ENCODE data around the gene EGF. TPM values are rescaled to one million over a fixed set of nuclear protein-coding genes. Genes with fewer than 3 reads are reported as not detected.

The EGF gene
- total RNA-seq, 5 donors from 2014 or later (not counting 1 experiment from before 2014, with no cell fraction given): 0.20 TPM; not detected in 4

- Histone ChIP-seq H3K9me3 (no peaks in the 10 kb centered on the region), H3K36me3 (ENCODE audit: control insufficient read depth in 2 of 2, extremely low read depth in 1 of 2, insufficient read depth in 1 of 2, low read length in 1 of 2) (no peaks in the 10 kb centered on the region), H3K4me3 (ENCODE audit: control insufficient read depth in 1 of 2, extremely low read depth in 1 of 2, low read length in 1 of 2) (no peak overlapping the region), H3K27ac (ENCODE audit: low read length) (no peak overlapping the region), H3K4me1 (ENCODE audit: control insufficient read depth in 1 of 2, extremely low read depth in 1 of 2, insufficient read depth in 2 of 2, low read length in 2 of 2) (no peaks in the 10 kb centered on the region), H3K27me3 (replicated peaks in 1 of 2; ENCODE audit: control insufficient read depth in 2 of 2, extremely low read depth in 1 of 2, insufficient read depth in 2 of 2, low read length in 1 of 2) (peaks cover 0 to 3% of the 10 kb centered on the region in 2 experiments)
- ATAC-seq (replicated peaks in 1 of 4) (no peak), DNase-seq (no peak)
- Mint-ChIP-seq H3K4me3 (no peak overlapping the region), H3K4me1 (no peaks in the 10 kb centered on the region), H3K9me3 (no peaks in the 10 kb centered on the region), H3K36me3 (no peaks in the 10 kb centered on the region), H3K27me3 (peaks cover 28 to 35% of the 10 kb centered on the region in 2 donors), H3K27ac (no peak overlapping the region)
- no CpG with 5 or more reads among the region's 3 CpGs for WGBS (ENCODE audit: insufficient coverage)
- ChIA-PET POLR2A (no interaction called here), CTCF (interaction anchor here in 1 of 2 donors (0.9 to 1.0 kb wide), 2 partner anchors 9 to 19 kb away, joined by 3 to 4 read pairs; no protein-coding TSS in a partner anchor)
Observed at GRCh38 chr4:109982521-109982920, 69.8 kb downstream of the EGF start.

GRCh38 chr4:109985993-109986974 is 73.6 kb downstream of the EGF start:
- Mint-ChIP-seq H3K4me3 (no peak overlapping the region), H3K36me3 (no peaks in the 10 kb centered on the region), H3K9me3 (no peaks in the 10 kb centered on the region), H3K27ac (no peak overlapping the region), H3K27me3 (peaks cover 9 to 15% of the 10 kb centered on the region in 2 donors), H3K4me1 (peaks cover 0 to 6% (median 0%) of the 10 kb centered on the region in 3 donors)
- H3K36me3 ChIP-seq (ENCODE audit: control insufficient read depth in 2 of 2, extremely low read depth in 1 of 2, insufficient read depth in 1 of 2, low read length in 1 of 2): no peaks in the 10 kb centered on the region
- DNase-seq (no peak), ATAC-seq (replicated peaks in 1 of 4) (no peak)
- H3K9me3 ChIP-seq: no peaks in the 10 kb centered on the region
- ChIA-PET POLR2A (no interaction called here), CTCF (no interaction called here)
- H3K27me3 ChIP-seq (replicated peaks in 1 of 2; ENCODE audit: control insufficient read depth in 2 of 2, extremely low read depth in 1 of 2, insufficient read depth in 2 of 2, low read length in 1 of 2): peaks cover 0 to 3% of the 10 kb centered on the region in 2 experiments
- H3K4me1 ChIP-seq (ENCODE audit: control insufficient read depth in 1 of 2, extremely low read depth in 1 of 2, insufficient read depth in 2 of 2, low read length in 2 of 2): no peaks in the 10 kb centered on the region
- no peak overlapping the region for H3K27ac ChIP-seq (ENCODE audit: low read length)
- no CpG with 5 or more reads among the region's 4 CpGs for WGBS (ENCODE audit: insufficient coverage)
- H3K4me3 ChIP-seq (ENCODE audit: control insufficient read depth in 1 of 2, extremely low read depth in 1 of 2, low read length in 1 of 2): no peak overlapping the region

GRCh38 chr4:109989044-109989443 is 76.4 kb downstream of the EGF start:
- ChIA-PET POLR2A (no interaction called here), CTCF (interaction anchor here in 1 of 2 donors (1.0 to 1.2 kb wide), 2 partner anchors 10 to 13 kb away, joined by 3 to 11 read pairs; no protein-coding TSS in a partner anchor)
- H3K4me3 ChIP-seq (ENCODE audit: control insufficient read depth in 1 of 2, extremely low read depth in 1 of 2, low read length in 1 of 2): no peak overlapping the region
- H3K9me3 ChIP-seq: no peaks in the 10 kb centered on the region
- Mint-ChIP-seq H3K9me3 (no peaks in the 10 kb centered on the region), H3K36me3 (no peaks in the 10 kb centered on the region), H3K27ac (no peak overlapping the region), H3K4me3 (no peak overlapping the region), H3K4me1 (peaks cover 0 to 6% (median 0%) of the 10 kb centered on the region in 3 donors), H3K27me3 (peaks cover 4 to 6% of the 10 kb centered on the region in 2 donors)
- no peaks in the 10 kb centered on the region for H3K36me3 ChIP-seq (ENCODE audit: control insufficient read depth in 2 of 2, extremely low read depth in 1 of 2, insufficient read depth in 1 of 2, low read length in 1 of 2)
- H3K27me3 ChIP-seq (replicated peaks in 1 of 2; ENCODE audit: control insufficient read depth in 2 of 2, extremely low read depth in 1 of 2, insufficient read depth in 2 of 2, low read length in 1 of 2): peaks cover 0 to 3% of the 10 kb centered on the region in 2 experiments
- H3K4me1 ChIP-seq (ENCODE audit: control insufficient read depth in 1 of 2, extremely low read depth in 1 of 2, insufficient read depth in 2 of 2, low read length in 2 of 2): no peaks in the 10 kb centered on the region
- ATAC-seq (replicated peaks in 1 of 4) (no peak), DNase-seq (no peak)
- WGBS (ENCODE audit: insufficient coverage): 99% methylated on average over 7 of the region's 13 CpGs
- H3K27ac ChIP-seq (ENCODE audit: low read length): no peak overlapping the region

- CTCF ChIA-PET: interaction anchor here in 1 of 2 donors (1.0 to 1.2 kb wide), 2 partner anchors 9 to 12 kb away, joined by 3 to 11 read pairs; no protein-coding TSS in a partner anchor
- H3K36me3 ChIP-seq (ENCODE audit: control insufficient read depth in 2 of 2, extremely low read depth in 1 of 2, insufficient read depth in 1 of 2, low read length in 1 of 2): no peaks in the 10 kb centered on the region
- ATAC-seq (replicated peaks in 1 of 4) (no peak), DNase-seq (no peak)
- Mint-ChIP-seq H3K4me3 (no peak overlapping the region), H3K9me3 (no peaks in the 10 kb centered on the region), H3K4me1 (peaks cover 0 to 6% (median 0%) of the 10 kb centered on the region in 3 donors), H3K36me3 (no peaks in the 10 kb centered on the region), H3K27ac (no peak overlapping the region), H3K27me3 (peaks cover 4 to 6% of the 10 kb centered on the region in 2 donors)
- no CpG with 5 or more reads among the region's 6 CpGs for WGBS (ENCODE audit: insufficient coverage)
- H3K4me1 ChIP-seq (ENCODE audit: control insufficient read depth in 1 of 2, extremely low read depth in 1 of 2, insufficient read depth in 2 of 2, low read length in 2 of 2): no peaks in the 10 kb centered on the region
- H3K4me3 ChIP-seq (ENCODE audit: control insufficient read depth in 1 of 2, extremely low read depth in 1 of 2, low read length in 1 of 2): no peak overlapping the region
- H3K27me3 ChIP-seq (replicated peaks in 1 of 2; ENCODE audit: control insufficient read depth in 2 of 2, extremely low read depth in 1 of 2, insufficient read depth in 2 of 2, low read length in 1 of 2): peaks cover 0 to 3% of the 10 kb centered on the region in 2 experiments
- POLR2A ChIA-PET: interaction anchor here in 1 of 2 donors (0.6 kb wide), 1 partner anchor 264 kb away, joined by 3 read pairs; no protein-coding TSS in a partner anchor
- no peak overlapping the region for H3K27ac ChIP-seq (ENCODE audit: low read length)
- H3K9me3 ChIP-seq: no peaks in the 10 kb centered on the region
Observed at GRCh38 chr4:109989618-109990017, 76.9 kb downstream of the EGF start.

GRCh38 chr4:109990261-109991257 is 77.9 kb downstream of the EGF start:
- Mint-ChIP-seq H3K4me1 (peaks cover 0 to 6% (median 0%) of the 10 kb centered on the region in 3 donors), H3K9me3 (no peaks in the 10 kb centered on the region), H3K36me3 (no peaks in the 10 kb centered on the region), H3K27ac (no peak overlapping the region), H3K27me3 (peaks cover 4 to 7% of the 10 kb centered on the region in 2 donors), H3K4me3 (no peak overlapping the region)
- ChIA-PET POLR2A (no interaction called here), CTCF (no interaction called here)
- DNase-seq: no peak
- H3K4me1 ChIP-seq (ENCODE audit: control insufficient read depth in 1 of 2, extremely low read depth in 1 of 2, insufficient read depth in 2 of 2, low read length in 2 of 2): no peaks in the 10 kb centered on the region
- no peak overlapping the region for H3K27ac ChIP-seq (ENCODE audit: low read length)
- no peak for ATAC-seq (replicated peaks in 1 of 4)
- H3K27me3 ChIP-seq (replicated peaks in 1 of 2; ENCODE audit: control insufficient read depth in 2 of 2, extremely low read depth in 1 of 2, insufficient read depth in 2 of 2, low read length in 1 of 2): peaks cover 0 to 3% of the 10 kb centered on the region in 2 experiments
- H3K9me3 ChIP-seq: no peaks in the 10 kb centered on the region
- no peaks in the 10 kb centered on the region for H3K36me3 ChIP-seq (ENCODE audit: control insufficient read depth in 2 of 2, extremely low read depth in 1 of 2, insufficient read depth in 1 of 2, low read length in 1 of 2)
- WGBS (ENCODE audit: insufficient coverage): 55% methylated on average over 1 of the region's 5 CpGs
- H3K4me3 ChIP-seq (ENCODE audit: control insufficient read depth in 1 of 2, extremely low read depth in 1 of 2, low read length in 1 of 2): no peak overlapping the region

GRCh38 chr4:109993116-109993515 is 80.4 kb downstream of the EGF start:
- no peak overlapping the region for H3K27ac ChIP-seq (ENCODE audit: low read length)
- CTCF ChIA-PET: interaction anchor here in 1 of 2 donors (1.6 kb wide), 1 partner anchor 523 kb away, joined by 6 read pairs; no protein-coding TSS in a partner anchor
- no peaks in the 10 kb centered on the region for H3K4me1 ChIP-seq (ENCODE audit: control insufficient read depth in 1 of 2, extremely low read depth in 1 of 2, insufficient read depth in 2 of 2, low read length in 2 of 2)
- H3K4me3 ChIP-seq (ENCODE audit: control insufficient read depth in 1 of 2, extremely low read depth in 1 of 2, low read length in 1 of 2): no peak overlapping the region
- H3K9me3 ChIP-seq: no peaks in the 10 kb centered on the region
- WGBS (ENCODE audit: insufficient coverage): no CpG with 5 or more reads among the region's 4 CpGs
- H3K27me3 ChIP-seq (replicated peaks in 1 of 2; ENCODE audit: control insufficient read depth in 2 of 2, extremely low read depth in 1 of 2, insufficient read depth in 2 of 2, low read length in 1 of 2): no peaks in the 10 kb centered on the region
- H3K36me3 Mint-ChIP-seq: no peaks in the 10 kb centered on the region
- DNase-seq (no peak), ATAC-seq (replicated peaks in 1 of 4) (no peak)
- POLR2A ChIA-PET: no interaction called here
- H3K9me3 Mint-ChIP-seq: no peaks in the 10 kb centered on the region
- peaks cover 4 to 7% of the 10 kb centered on the region in 2 donors for H3K27me3 Mint-ChIP-seq
- peaks cover 0 to 6% (median 0%) of the 10 kb centered on the region in 3 donors for H3K4me1 Mint-ChIP-seq
- no peaks in the 10 kb centered on the region for H3K36me3 ChIP-seq (ENCODE audit: control insufficient read depth in 2 of 2, extremely low read depth in 1 of 2, insufficient read depth in 1 of 2, low read length in 1 of 2)
- no peak overlapping the region for H3K4me3 Mint-ChIP-seq
- no peak overlapping the region for H3K27ac Mint-ChIP-seq

Data from T-cell (primary cell).